Measurements from ENCODE around the gene FIGNL1. TPM values are rescaled to one million over a fixed set of nuclear protein-coding genes. Genes with fewer than 3 reads are reported as not detected.

The FIGNL1 gene, protein sequence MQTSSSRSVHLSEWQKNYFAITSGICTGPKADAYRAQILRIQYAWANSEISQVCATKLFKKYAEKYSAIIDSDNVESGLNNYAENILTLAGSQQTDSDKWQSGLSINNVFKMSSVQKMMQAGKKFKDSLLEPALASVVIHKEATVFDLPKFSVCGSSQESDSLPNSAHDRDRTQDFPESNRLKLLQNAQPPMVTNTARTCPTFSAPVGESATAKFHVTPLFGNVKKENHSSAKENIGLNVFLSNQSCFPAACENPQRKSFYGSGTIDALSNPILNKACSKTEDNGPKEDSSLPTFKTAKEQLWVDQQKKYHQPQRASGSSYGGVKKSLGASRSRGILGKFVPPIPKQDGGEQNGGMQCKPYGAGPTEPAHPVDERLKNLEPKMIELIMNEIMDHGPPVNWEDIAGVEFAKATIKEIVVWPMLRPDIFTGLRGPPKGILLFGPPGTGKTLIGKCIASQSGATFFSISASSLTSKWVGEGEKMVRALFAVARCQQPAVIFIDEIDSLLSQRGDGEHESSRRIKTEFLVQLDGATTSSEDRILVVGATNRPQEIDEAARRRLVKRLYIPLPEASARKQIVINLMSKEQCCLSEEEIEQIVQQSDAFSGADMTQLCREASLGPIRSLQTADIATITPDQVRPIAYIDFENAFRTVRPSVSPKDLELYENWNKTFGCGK
- 36.3 and 37.8 TPM in 2 replicates for total RNA-seq

DNA sequence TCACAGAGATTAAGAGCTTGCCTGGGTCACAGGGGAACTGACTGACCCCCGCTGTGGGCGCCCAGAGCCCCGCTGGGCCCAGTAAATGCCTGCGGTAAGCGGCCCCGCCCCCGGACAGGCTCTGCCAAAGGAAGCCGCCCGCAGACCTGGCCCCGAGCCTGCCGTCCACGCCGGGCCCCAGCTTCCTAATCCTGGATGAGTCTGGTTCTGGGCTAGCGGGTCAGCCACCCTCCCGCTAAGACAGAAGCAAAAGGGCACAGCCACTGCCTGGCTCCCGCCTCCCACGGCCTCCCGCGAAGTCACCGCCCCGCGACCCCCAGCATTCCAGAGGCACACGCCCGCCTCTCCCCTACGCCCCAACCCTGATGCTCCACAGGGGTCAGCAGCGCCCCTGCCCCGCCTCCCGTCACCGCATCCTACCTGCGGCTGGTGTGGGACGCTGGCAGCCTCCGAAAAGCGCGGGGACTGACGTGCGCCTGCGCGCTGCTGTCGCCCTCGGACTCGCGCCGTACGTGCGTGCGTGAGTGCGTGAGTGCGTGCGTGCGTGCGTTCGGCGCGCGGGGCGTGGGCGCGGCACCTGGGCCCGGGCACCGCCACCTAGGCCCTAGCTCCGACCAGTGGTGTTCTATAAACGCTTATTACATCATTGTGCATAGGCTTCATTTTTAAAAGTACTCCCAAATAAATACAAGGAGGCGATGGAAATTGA is at the start of gene FIGNL1:
Gene FIGNL1 (minus strand): TSS at position 470 of the 709 bp plus-strand sequence. CDS start 3,063 bp downstream, outside the sequence.
- intact Hi-C loops (cut with micrococcal nuclease): loop anchor here (2.0 to 5.0 kb wide), 6 partner anchors 19 to 712 kb away; partner anchors contain the start of gene IKZF1

DNA sequence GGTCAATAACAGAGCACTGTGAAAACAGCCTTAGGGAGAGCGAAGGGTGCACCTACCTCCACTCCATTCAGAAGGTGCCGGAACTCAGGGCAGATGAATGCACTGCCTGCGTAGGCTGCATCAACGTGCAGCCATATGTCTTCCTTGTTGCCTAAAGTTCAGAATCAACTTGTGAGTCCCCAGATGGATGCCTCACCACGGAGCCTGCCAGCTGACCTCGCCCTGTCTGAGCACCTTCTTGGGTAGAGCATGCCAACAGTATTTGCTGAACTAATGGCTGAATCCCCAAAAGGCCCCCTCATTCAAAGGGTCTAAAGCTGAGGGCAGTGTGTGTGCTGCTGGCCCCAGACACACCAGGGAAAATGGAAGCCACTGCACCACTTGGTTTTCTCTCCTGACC is 48.9 kb upstream of the FIGNL1 start:
- intact Hi-C loops (cut with micrococcal nuclease): no loop called here

DNA sequence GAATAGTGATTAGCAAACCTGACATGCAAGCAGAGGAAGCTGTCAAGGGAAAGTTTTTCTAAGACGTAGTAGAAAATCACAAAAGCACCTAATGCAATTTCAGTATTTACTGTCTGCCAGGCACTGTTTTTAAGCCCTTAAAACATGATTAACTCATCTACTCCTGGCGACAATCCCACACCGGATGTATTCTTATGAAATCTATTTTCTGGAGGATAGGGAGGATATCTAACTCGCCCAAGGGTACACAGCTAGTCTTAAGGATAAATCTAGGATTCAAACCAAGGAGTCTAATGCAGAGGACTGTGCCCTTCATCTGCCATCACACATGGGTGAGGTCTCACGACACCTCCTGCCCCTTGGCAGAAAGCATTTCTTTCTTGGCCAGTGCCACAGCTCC is 47.8 kb upstream of the FIGNL1 start:
- intact Hi-C loops (cut with micrococcal nuclease): no loop called here

DNA sequence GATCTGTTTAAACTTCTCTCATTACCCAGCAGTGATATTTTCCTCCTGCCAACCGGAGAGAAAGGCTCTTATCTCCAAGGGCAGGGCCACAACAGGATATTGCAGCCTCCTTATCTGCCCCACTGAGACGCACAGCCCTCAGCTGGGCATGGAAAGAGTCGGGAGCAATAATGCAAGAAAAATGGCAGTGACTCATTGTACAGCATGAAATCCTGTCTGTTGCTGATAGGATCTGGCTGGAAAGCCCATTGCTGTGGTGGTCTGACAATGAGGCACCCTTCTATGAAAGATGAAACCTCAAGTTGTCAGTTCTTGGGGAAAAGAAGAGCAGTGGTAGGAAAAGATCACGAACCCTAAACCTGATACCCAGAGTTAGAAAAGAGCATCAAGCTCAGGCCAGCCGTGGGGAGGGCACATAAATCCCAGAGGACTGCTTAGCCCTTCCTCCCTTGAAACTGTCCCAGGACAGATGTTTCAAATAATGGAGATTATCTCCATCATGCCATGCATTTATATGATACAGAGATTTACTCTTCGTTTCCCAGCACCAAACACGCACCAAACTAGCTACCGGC is 47.0 kb upstream of the FIGNL1 start:
- intact Hi-C loops (cut with micrococcal nuclease): no loop called here

DNA sequence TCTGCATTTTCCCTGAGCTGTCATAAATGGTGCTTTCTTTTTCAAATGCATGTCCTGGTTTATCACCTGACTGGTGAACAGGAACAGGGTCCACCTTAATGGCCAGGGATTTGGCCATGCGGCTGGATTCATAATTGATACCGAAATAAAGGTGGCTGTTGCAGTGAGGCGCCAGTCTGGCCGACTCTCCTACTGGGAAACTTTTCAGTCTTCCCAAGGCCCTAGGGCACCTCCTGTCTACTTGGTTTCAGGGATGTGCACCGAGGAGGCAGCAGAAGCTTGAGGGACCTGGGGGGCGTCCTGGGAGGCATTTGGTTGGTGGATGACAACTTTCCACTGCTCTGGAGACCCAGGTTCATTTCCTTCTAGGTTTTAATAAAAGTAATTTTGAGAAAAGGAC is 46.4 kb upstream of the FIGNL1 start:
- intact Hi-C loops (cut with micrococcal nuclease): no loop called here

DNA sequence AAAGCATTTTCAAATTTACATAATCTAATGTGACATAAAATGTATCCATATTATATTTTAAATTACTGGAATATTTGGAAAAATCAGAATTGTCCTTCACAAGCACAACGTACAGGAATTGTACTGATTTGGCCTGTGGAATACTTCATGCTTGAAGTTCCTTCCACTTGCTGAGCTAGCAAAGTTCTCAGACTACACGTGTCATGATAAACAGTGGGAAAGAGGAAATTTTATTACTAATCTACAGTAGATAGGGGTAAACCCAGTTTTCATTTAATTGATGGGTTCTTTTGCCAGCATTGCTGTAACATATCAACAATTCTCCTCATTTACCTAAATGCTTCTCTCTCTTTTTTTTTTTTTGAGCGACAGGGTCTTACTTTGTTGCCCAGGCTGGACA is 45.6 kb upstream of the FIGNL1 start:
- intact Hi-C loops (cut with micrococcal nuclease): no loop called here

DNA sequence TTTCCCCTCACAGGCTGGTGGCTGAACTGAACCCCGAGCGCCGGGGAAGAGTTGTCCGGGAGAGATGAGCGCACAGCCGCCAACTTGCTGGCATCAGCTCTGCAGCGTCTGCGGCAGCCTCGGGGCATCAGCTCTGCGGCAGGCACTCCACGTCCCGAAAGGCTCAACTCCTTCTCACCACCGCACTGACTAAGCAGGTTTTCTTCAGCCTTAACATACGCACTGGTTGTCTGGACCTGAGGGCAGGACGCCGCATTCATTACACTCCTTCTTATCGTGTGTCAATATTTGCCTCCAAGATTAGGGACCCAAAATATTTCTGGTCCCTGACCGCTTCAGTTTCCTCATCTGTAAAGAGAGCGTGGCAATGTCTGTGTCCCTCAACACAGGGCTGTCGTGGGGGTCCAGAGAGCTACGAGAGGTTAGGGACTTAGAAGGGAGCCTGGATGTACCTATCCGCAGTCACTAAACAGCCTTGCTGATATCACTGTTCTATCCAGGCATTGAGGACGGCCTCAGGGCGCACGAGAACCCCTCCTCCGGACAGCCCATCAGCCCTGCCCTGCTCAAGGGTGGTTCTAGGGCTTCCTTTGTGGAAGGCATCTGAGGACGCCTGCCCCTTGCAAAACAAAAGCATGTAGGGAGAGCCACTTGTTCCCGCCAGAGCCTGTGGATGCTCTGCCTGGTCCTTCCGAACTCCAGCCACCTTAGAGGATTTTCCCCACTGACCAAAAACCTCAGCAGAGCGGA is 42.8 kb upstream of the FIGNL1 start:
- intact Hi-C loops (cut with micrococcal nuclease): no loop called here

DNA sequence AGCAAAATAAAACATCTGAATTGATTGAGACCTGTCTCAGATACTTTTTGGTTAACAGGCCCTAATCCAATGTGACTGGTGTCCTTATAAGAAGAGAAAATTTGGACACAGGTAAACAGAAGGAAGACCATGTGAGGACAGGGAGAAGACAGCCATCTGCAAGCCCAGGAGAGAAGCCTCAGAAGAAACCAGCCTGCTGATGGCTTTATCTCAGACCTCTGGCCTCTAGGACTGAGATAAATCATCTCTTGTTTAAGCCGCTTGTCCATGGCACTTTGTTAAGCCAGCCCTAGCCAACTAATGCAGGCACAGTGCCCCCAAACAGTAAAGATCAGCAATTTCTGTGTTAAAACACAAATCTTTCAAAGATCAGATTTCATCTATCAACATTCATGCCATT is 41.8 kb upstream of the FIGNL1 start:
- intact Hi-C loops (cut with micrococcal nuclease): no loop called here

DNA sequence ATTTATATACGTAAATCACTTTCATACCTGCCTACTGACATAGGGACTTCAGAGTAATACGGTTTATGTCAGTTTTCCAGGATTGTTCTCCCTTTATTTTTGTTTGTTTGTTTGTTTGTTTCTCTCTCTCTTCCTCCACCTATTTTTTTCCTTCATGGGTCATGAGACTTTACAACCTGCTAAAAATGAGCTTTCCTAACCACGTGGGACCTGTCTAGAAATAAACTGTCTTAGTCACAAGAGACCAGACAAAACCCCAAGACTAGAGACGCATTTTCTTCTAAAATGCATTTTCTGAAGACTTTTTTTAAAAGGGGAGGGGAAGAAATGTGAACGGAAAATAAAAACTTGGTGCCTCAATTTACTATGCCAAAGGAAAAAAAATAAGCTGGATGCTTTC is 41.1 kb upstream of the FIGNL1 start:
- intact Hi-C loops (cut with micrococcal nuclease): no loop called here

DNA sequence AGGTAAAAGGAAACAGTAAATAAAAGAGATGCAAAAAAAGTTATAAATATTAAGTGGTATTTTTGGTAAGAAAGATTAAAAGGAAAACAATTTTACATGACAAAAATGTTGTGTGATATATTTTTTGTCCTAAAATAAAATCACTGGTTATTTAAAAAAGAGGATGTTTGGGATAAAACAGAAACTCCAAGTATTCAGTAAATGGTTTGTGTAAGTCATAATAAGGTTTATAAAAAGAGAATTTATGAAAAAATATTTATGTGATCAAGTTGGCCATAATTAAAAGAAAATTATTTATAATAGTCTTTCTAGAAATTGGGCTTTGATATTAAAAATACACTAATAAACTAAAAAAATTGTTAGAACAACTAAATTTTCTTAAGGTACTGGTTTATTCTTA is 38.2 kb upstream of the FIGNL1 start:
- intact Hi-C loops (cut with micrococcal nuclease): no loop called here

DNA sequence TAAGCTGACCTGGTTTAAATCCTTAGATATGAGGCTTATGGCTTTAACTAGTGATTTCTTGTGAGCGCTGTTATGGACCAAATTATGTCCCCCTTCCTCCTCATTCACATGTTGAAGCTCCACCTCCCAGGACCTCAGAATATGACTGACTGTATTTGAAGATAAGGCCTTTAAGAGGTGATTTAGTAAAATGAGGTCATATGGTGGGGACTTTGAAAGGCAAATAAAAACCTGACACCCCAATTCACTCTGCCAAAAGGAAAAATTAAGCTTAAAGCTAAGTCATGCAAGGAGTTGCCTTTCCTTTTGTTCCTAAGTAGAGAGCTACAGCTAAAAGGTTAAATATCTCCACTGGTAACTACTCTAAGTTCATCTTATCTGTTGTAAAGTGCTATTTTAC is 36.4 kb upstream of the FIGNL1 start:
- intact Hi-C loops (cut with micrococcal nuclease): no loop called here

DNA sequence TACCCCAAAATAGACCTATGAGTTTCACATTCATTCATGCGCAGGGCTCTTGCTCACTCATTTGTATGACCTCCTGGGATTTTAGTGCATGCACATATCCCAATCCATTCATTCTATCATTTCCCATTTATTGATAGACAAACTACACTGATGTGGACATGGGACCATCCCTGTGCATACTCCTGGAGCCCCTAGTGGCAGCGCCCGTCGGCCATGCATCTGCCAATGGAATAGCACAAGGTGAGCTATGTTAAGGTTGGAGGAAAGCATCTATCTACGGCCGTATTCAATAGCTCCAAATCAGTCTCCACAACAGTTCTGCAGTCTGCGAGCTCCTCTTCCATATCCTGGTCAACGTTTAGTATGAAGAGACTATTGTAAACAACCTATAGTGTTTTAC is 31.7 kb upstream of the FIGNL1 start:
- intact Hi-C loops (cut with micrococcal nuclease): no loop called here

DNA sequence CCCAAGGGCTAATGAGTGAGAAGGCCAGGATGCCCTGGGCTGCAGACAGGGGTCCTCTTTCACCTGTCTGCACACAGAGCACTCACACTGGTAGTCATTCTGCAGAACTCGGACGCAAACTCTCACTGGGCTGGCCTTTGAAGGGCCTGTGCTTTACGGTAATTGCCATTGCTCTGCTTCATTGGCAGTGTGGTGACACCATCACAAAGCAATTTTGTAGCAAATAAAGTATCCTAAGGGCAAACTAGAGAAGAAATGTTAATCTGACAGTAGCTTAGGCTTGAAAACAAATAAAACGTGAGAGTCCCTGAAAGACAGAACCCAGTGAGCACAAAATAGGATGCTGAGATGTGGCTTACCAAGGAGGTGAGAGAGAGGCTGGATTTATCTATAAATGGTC is 30.6 kb upstream of the FIGNL1 start:
- intact Hi-C loops (cut with micrococcal nuclease): no loop called here

DNA sequence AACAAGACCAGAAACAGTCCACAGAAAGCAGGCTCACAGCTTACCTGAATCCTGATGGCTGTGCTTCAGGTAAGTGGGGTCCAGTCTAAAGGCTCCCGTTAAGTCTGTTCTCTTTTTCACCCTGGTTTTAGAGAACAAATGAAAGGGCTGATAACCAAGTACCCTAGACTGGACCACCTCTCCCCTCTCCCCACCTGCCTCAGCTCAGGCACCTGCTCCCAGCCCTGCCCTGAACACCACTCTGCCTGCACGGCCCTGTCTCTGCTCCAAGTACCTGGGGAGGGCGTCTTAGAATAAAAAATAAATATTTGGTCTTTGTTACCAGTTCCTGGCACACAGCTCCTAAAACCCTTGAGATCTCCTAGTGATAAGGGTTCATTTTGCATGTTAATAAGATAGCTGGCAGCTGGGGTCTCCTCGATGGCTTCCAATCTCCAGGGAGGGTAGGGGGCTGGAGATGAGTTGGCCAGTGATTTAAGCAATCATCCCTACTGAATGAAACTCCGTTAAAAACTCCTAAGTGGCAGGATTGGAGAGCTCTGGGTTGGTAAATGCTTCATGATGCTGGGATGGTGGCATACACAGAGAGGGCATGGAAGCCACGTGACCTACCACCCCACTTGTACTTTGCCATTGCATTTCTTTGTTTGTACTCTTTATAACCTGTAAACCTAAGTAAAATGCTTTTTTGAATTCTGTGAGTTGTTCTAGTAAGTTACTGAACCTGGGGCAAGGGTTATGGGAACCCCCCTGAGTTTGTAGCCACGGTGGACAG is 29.8 kb upstream of the FIGNL1 start:
- intact Hi-C loops (cut with micrococcal nuclease): no loop called here

DNA sequence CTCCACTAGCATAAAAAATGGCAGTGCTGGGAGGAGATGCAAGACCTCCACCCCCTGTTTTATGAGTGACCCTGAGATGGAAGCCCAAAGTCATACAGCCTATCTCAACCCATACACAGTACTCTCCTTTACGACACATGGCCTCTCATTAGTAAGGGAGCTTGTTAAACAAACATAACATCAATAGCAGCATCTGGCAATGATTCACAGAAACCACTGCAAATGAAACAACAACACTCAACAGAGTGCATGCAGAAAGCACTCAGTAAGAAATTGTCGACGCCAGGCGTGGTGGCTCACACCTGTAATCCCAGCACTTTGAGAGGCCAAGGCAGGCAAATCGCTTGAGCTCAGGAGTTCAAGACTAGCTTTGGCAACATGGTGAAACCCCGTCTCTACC is 27.5 kb upstream of the FIGNL1 start:
- intact Hi-C loops (cut with micrococcal nuclease): no loop called here

DNA sequence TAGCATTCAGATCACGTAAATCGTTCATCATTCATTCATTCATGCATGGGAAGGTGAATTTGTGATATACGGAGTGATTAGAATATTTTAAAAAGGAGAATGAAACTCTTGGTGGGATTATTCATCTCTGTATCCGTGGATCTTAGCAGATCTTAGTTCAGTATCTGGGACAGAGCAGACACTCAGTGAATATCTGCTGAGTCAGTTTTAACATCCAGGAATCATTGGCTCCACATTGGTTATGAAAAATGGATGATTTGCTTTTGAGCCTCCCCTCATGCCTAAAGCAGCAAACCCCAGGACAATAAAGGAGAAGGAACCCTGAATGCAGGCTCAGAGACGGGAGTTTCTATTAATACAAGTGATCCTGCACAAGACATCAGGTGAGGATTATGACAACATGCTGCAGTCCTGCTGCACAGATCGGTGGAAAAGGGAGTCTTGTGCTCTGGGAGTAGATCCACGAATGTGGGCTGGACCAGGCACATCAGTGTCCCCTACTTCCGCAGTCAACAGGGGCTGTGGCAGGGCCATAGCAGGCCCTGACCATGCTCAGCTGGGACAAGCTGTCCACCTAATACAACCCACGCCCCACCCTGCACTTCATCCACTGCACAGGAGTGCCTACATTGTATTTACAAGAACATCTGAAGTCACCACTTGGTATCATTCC is 26.9 kb upstream of the FIGNL1 start:
- intact Hi-C loops (cut with micrococcal nuclease): no loop called here

DNA sequence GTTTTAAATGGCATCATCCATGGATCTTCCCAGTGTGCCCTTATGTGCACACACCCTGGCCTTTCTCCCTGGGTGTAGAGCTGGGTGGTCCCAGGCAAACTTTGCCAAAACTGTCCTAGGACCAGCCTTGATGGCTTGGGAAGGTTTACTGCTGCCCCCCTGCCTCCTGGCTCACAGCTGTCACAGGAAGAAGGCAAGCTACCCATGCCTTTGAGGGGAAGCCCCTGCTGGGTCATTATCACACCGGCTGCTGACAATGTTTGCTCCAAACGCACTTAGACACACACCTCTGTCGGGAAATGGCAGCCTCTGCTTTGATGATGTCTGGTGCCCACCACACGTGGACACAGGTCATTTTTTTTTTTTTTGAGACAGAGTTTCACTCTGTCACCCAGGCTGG is 25.2 kb upstream of the FIGNL1 start:
- intact Hi-C loops (cut with micrococcal nuclease): no loop called here

DNA sequence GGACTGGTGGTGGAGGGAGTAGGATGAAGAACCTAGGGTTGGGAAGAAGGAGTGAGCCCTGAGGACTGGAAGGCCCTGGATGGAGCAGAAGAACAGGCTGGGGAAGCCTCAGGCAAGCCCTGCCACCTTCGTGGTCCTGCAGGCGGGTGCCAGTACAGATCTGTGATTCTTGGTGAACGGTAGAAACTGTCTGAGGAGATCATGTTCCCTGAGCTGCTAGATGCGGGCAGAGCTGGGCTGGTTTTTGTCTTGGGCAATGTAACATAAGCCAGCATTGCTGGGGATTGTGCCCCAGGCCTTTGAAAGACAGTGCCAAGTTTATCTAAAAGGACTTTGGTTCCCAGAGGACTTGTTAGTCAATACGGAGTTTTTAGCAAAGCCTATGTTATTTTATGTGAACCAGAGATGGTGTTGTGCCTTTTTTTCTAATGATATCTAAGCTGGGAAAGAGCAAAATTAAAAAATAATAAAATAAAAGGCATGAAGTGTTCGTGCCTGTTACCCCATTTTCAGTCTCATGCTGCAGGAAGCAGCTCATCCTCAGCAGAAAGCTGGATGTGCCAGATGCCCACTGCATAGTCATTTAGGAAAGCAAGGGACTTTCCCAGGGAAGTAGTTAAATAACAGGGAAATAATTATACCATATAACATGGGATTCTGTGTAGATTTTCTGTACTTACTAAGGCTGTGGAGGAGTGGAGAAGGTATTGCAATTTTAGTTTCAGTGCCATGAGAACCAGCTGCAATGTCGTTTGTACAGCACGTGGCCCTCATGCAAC is 24.4 kb upstream of the FIGNL1 start:
- intact Hi-C loops (cut with micrococcal nuclease): no loop called here

DNA sequence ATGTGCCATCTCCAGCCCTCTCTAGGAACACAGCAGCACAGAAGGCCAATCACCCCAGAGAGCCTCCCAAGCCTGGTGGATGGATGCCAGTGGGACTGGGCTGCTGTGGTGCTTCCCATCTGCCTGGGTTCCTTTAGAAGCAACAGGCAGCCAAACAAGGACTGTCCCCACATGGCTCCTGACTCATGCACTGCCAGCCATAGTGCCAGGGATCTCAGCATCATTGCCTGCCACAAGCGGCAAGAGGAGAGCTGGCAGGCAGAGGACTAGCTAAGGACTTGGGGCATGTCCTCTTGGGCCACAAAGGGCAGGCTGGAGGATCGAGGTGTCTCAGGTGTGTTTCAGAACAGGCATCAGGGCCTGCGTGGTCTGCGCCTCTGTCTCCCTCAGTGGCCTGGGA is 23.4 kb upstream of the FIGNL1 start:
- intact Hi-C loops (cut with micrococcal nuclease): no loop called here
